HCT116 (cell line): ENCODE measurements around the gene KDM7A.

Experiments used
- CTCF ChIP-seq, 3 experiments: fragments of 200-600 bp in 1 of 3; sonication (generic) in 1 of 3; IDR thresholded peaks in 2 of 3; conservative IDR thresholded peaks in 1 of 3; 2 replicates each; pipeline ENCODE4 v1.5.1; 2012 to 2017; ENCODE audit warnings: low read depth in 2 of 3, low read length in 2 of 3, antibody characterized with exemption in 1 of 3, borderline replicate concordance in 1 of 3, control low read depth in 1 of 3, mild to moderate bottlenecking in 1 of 3, mixed read lengths in 1 of 3, mixed run types in 1 of 3, moderate library complexity in 1 of 3; ENCODE audit not compliant: insufficient read depth in 1 of 3
- EZH2 ChIP-seq: fragments of 200-600 bp; sonication (generic); IDR thresholded peaks from 2 replicates; pipeline ENCODE4 v1.6.1; 2017; ENCODE audit warnings: antibody characterized with exemption, mixed run types
- JUND ChIP-seq: IDR thresholded peaks from 2 replicates; pipeline ENCODE4 v1.6.1; 2012
- POLR2A ChIP-seq: IDR thresholded peaks from 2 replicates; pipeline ENCODE4 v1.7.0; 2011; ENCODE audit warnings: borderline replicate concordance; ENCODE audit not compliant: insufficient read depth, insufficient read length; ENCODE audit errors: extremely low read depth
- POLR2AphosphoS5 ChIP-seq: IDR thresholded peaks from 2 replicates; pipeline ENCODE4 v1.6.1; 2011; ENCODE audit warnings: mild to moderate bottlenecking, low read depth, low read length, moderate library complexity
- YY1 ChIP-seq: IDR thresholded peaks from 2 replicates; pipeline ENCODE4 v1.6.1; 2011; ENCODE audit warnings: low read length, low read depth, moderate library complexity, mild to moderate bottlenecking; ENCODE audit not compliant: insufficient replicate concordance; ENCODE audit errors: extremely low read depth
- ZBTB33 ChIP-seq: IDR thresholded peaks from 2 replicates; pipeline ENCODE4 v1.6.1; 2011; ENCODE audit warnings: mild to moderate bottlenecking, low read length, moderate library complexity; ENCODE audit not compliant: insufficient replicate concordance; ENCODE audit errors: extremely low read depth

- TF ChIP-seq CTCF (IDR thresholded peaks at IDR 0.05 in 2 of 3, conservative IDR thresholded peaks at IDR 0.05 in 1 of 3; ENCODE audit: borderline replicate concordance in 1 of 3, insufficient read depth in 1 of 3, low read depth in 2 of 3, low read length in 2 of 3) (no peak), YY1 (no peak), JUND (no peak), POLR2A (no peak), POLR2AphosphoS5 (no peak), ZBTB33 (no peak), EZH2 (no peak)
Observed at GRCh38 chr7:140214075-140214684, 37.4 kb upstream of the KDM7A start.
